GM12874 (cell line): ENCODE data around the gene CCDC91.

ENCODE experiments used
- CTCF ChIP-seq: IDR thresholded peaks from 2 replicates; pipeline ENCODE4 v1.5.1; 2011; ENCODE audit warnings: low read depth, mild to moderate bottlenecking, control low read depth, low read length, moderate library complexity; ENCODE audit not compliant: insufficient read depth

Gene CCDC91

DNA sequence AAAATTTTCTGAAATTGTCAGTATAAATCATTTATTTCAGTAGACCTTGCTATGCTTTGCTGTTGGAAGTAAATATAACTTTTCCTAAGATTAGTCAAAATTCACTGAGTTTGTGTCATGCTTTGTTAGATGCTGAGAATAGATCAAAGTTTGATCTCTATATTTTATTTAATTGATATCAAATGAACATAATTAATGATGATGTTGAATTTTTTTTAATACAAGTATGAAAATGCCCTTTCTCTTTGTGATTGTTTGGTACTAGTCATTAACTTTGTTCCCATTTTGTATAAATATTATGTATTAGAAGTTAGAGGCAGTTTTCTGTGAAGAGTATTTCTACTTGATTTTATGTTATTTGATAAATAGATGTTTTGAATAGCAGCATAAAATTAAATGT lies 45.7 kb downstream of the CCDC91 start:
- no peak for TF ChIP-seq CTCF

GRCh38 chr12:28237423-28237822 lies 47.2 kb downstream of the CCDC91 start:
- no peak for TF ChIP-seq CTCF

DNA sequence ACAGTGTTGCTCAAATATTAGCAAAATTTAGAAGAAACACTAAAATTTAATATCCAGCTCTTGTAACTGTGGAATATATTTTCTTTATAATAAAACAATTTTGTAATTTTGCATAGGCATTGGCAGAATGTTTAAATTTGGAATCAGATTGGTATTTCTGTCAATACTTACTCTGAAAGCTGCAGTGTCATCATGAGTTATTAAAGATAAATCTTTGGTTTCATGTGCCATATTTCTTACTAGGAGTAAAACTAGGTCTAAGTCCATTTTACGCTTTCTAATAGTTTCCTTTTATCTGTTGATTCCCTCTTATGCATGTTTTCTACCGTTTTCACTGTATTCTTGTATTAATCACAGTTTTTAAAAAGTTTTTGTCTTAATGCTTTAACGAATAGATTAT lies 49.7 kb downstream of the CCDC91 start:
- no peak for TF ChIP-seq CTCF

DNA sequence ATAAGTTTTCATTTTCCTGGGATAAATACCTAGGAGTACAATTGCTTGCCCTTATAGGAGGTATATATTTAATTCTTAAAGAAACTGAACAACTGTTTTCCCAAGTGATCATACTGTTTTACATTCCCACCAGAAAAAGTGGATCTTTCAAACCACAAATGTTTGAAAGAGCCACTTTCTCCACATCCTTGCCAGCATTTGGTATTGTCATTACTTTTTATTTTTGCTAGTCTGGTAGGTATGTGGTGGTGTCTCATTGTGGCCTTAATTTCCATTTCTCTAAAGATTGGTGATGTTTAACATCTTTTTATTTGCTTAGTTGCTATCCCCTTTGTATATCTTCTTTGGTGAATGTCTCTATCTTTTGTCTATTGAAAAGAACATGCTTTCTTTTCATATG lies 50.6 kb downstream of the CCDC91 start:
- no peak for TF ChIP-seq CTCF

GRCh38 chr12:28242129-28242495 lies 51.9 kb downstream of the CCDC91 start:
- no peak for TF ChIP-seq CTCF

- no peak for TF ChIP-seq CTCF
Observed at GRCh38 chr12:28242496-28243309, 52.4 kb downstream of the CCDC91 start.

DNA sequence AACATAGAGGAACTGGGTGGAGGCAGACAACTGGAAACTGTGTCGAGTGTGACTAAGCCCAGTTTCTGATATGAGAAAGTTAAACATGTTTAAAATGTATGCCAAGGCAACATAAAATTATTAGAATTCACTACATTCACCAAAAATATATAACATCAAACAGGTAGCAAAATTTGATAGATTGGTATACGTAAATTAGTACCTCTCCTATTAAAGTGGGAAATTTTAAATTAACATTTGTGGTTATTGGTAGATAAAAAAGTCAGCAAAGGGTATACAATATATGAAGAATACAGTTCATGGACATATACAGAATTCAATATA lies 53.0 kb downstream of the CCDC91 start:
- no peak for TF ChIP-seq CTCF
